Adrenal gland (tissue), 5 donors: ENCODE data around the gene ARHGAP19.

ENCODE experiments used
- POLR2A ChIP-seq, 2 donors: fragments of 450-650 bp; IDR thresholded peaks; one replicate each; pipeline ENCODE4 v1.6.1; 2017; ENCODE audit warnings: antibody characterized with exemption in 2 of 2, mild to moderate bottlenecking in 2 of 2, moderate library complexity in 1 of 2
- TF ChIP-seq, protein P1 (sequence below), 6 experiments: fragments of 450-650 bp in 4 of 6; fragments of 200-600 bp in 2 of 6; sonication (generic) in 1 of 6; IDR thresholded peaks; 1 replicate in 5 of 6; 2 replicates in 1 of 6; pipeline versions ENCODE4 v1.5.1 to v1.8.0; 2016 to 2021; ENCODE audit warnings: antibody characterized with exemption in 6 of 6, mild to moderate bottlenecking in 2 of 6, moderate library complexity in 1 of 6
- donor health status: DM: no; HTN: no; CAD: no.

DNA sequence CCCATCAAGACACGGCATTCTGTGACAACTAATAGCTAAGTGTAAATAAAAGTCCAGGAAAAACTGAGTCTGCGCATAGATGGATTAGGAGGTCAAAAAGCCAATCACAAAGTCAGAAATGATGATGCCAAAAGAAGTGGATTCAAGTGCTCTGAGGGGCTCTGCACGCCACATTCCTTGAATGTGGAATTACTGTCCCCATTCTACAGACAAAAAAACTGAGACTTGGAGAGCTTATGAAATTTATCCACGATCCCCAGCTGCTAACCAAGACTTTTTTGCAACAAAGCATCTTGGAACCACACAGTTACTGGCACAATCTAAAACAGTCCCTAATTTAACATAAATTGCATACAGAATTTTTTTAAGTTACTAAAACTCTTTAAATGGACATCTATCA, 57.1 kb downstream of the ARHGAP19 start:
- TF ChIP-seq POLR2A (IDR thresholded peaks at IDR 0.05): no peak
- TF ChIP-seq, protein P1, sequence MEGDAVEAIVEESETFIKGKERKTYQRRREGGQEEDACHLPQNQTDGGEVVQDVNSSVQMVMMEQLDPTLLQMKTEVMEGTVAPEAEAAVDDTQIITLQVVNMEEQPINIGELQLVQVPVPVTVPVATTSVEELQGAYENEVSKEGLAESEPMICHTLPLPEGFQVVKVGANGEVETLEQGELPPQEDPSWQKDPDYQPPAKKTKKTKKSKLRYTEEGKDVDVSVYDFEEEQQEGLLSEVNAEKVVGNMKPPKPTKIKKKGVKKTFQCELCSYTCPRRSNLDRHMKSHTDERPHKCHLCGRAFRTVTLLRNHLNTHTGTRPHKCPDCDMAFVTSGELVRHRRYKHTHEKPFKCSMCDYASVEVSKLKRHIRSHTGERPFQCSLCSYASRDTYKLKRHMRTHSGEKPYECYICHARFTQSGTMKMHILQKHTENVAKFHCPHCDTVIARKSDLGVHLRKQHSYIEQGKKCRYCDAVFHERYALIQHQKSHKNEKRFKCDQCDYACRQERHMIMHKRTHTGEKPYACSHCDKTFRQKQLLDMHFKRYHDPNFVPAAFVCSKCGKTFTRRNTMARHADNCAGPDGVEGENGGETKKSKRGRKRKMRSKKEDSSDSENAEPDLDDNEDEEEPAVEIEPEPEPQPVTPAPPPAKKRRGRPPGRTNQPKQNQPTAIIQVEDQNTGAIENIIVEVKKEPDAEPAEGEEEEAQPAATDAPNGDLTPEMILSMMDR (IDR thresholded peaks at IDR 0.05): no peak
